ENCODE data around the gene AKAP6.
A peak's percentile ranks its signal among the peaks of the same experiment; 100 is the strongest.
"Not testable (repeated sequence)": the region's sequence is repeated elsewhere in the genome, so short reads cannot be mapped to it uniquely, and the experiment has no call there.

The AKAP6 gene

GRCh38 chr14:32458720-32459119 is 129.6 kb downstream of the AKAP6 start:
- Mint-ChIP-seq H3K4me1 (no peaks in the 10 kb centered on the region), H3K4me3 (no peak overlapping the region), H3K36me3 (ENCODE audit: low read depth) (no peaks in the 10 kb centered on the region), H3K27ac (peak overlapping the region in 1 of 3 experiments; percentile 13), H3K9me3 (peaks cover 21% of the 10 kb centered on the region), H3K27me3 (ENCODE audit: low read depth) (peaks cover 4% of the 10 kb centered on the region)
- TF ChIP-seq CTCF (IDR thresholded peaks at IDR 0.05; ENCODE audit: unreplicated experiment in 3 of 3): no peak

GRCh38 chr14:32460267-32460666 is 131.2 kb downstream of the AKAP6 start:
- Mint-ChIP-seq H3K4me3 (no peak overlapping the region), H3K4me1 (no peaks in the 10 kb centered on the region), H3K27ac (no peak overlapping the region), H3K9me3 (peaks cover 28% of the 10 kb centered on the region), H3K27me3 (ENCODE audit: low read depth) (peaks cover 6% of the 10 kb centered on the region), H3K36me3 (ENCODE audit: low read depth) (no peaks in the 10 kb centered on the region)
- TF ChIP-seq CTCF (IDR thresholded peaks at IDR 0.05; ENCODE audit: unreplicated experiment in 3 of 3): no peak

GRCh38 chr14:32462553-32462952 is 133.5 kb downstream of the AKAP6 start:
- H3K27me3 Mint-ChIP-seq (ENCODE audit: low read depth); H3K36me3 Mint-ChIP-seq (ENCODE audit: low read depth); H3K4me3 Mint-ChIP-seq; H3K27ac Mint-ChIP-seq; H3K4me1 Mint-ChIP-seq: not testable (repeated sequence)
- H3K9me3 Mint-ChIP-seq: peaks cover 34% of the 10 kb centered on the region

GRCh38 chr14:32468955-32469354 is 139.9 kb downstream of the AKAP6 start:
- Mint-ChIP-seq H3K4me1 (peaks cover 49% of the 10 kb centered on the region), H3K36me3 (ENCODE audit: low read depth) (no peaks in the 10 kb centered on the region), H3K9me3 (peaks cover 11% of the 10 kb centered on the region), H3K27me3 (ENCODE audit: low read depth) (no peaks in the 10 kb centered on the region), H3K27ac (peak overlapping the region in 1 of 3 experiments; percentile 59), H3K4me3 (no peak overlapping the region)
- no peak for TF ChIP-seq CTCF (IDR thresholded peaks at IDR 0.05; ENCODE audit: unreplicated experiment in 3 of 3)

GRCh38 chr14:32469388-32470160 is 140.5 kb downstream of the AKAP6 start:
- Mint-ChIP-seq H3K36me3 (ENCODE audit: low read depth) (no peaks in the 10 kb centered on the region), H3K4me1 (peaks cover 52% of the 10 kb centered on the region), H3K9me3 (peaks cover 9% of the 10 kb centered on the region), H3K27me3 (ENCODE audit: low read depth) (no peaks in the 10 kb centered on the region), H3K27ac (peak overlapping the region in 2 of 3 experiments; percentile 59 to 83), H3K4me3 (no peak overlapping the region)
- peak; percentile 56 to 76 (median 66) for TF ChIP-seq CTCF (IDR thresholded peaks at IDR 0.05; ENCODE audit: unreplicated experiment in 3 of 3)

- Mint-ChIP-seq H3K4me1 (peaks cover 52% of the 10 kb centered on the region), H3K27ac (peak overlapping the region in 2 of 3 experiments; percentile 75 to 83), H3K27me3 (ENCODE audit: low read depth) (no peaks in the 10 kb centered on the region), H3K36me3 (ENCODE audit: low read depth) (no peaks in the 10 kb centered on the region), H3K4me3 (no peak overlapping the region), H3K9me3 (peaks cover 6% of the 10 kb centered on the region)
- TF ChIP-seq CTCF (IDR thresholded peaks at IDR 0.05; ENCODE audit: unreplicated experiment in 3 of 3): no peak
Observed at GRCh38 chr14:32470161-32470715, 141.1 kb downstream of the AKAP6 start.
